Measurements from ENCODE around the gene HMCN2.
"Not testable (repeated sequence)": the region's sequence is repeated elsewhere in the genome, so short reads cannot be mapped to it uniquely, and the experiment has no call there.

HMCN2 gene

GRCh38 chr9:130432362-130432761, 166.8 kb downstream of the HMCN2 start:
- no peak for DNase-seq (ENCODE audit: low read depth)
- no peak overlapping the region for H3K4me3 ChIP-seq (ENCODE audit: low read length)
- TF ChIP-seq, protein P1, sequence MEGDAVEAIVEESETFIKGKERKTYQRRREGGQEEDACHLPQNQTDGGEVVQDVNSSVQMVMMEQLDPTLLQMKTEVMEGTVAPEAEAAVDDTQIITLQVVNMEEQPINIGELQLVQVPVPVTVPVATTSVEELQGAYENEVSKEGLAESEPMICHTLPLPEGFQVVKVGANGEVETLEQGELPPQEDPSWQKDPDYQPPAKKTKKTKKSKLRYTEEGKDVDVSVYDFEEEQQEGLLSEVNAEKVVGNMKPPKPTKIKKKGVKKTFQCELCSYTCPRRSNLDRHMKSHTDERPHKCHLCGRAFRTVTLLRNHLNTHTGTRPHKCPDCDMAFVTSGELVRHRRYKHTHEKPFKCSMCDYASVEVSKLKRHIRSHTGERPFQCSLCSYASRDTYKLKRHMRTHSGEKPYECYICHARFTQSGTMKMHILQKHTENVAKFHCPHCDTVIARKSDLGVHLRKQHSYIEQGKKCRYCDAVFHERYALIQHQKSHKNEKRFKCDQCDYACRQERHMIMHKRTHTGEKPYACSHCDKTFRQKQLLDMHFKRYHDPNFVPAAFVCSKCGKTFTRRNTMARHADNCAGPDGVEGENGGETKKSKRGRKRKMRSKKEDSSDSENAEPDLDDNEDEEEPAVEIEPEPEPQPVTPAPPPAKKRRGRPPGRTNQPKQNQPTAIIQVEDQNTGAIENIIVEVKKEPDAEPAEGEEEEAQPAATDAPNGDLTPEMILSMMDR (conservative IDR thresholded peaks at IDR 0.05; ENCODE audit: low read length) = no peak

DNA sequence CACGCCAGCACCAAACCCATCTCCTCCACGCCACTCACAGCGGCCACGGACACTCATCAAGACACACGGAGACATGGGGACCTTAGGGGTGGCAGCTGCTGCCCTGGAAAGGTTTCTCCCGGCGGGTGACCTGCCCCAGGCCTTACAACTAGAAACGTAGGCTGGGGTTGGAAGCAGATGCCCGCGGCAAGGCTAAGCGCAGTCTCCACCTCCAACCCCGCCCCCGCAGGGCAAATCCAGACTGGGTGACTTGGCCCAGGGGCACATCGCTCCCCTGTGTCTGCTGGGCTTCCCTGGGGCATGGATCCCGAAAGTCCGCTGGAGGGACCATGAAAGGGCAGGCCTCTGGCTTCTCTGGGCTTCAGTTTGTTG, 167.2 kb downstream of the HMCN2 start:
- DNase-seq (ENCODE audit: low read depth) = no peak
- TF ChIP-seq, protein P1 (conservative IDR thresholded peaks at IDR 0.05; ENCODE audit: low read length) = no peak
- H3K4me3 ChIP-seq (ENCODE audit: low read length) = no peak overlapping the region

- TF ChIP-seq, protein P1 (conservative IDR thresholded peaks at IDR 0.05; ENCODE audit: low read length) = peak; percentile 31
- H3K4me3 ChIP-seq (ENCODE audit: low read length) = peak overlapping the region; percentile 26
- DNase-seq (ENCODE audit: low read depth) = peak; percentile 55
Observed at GRCh38 chr9:130433168-130433946, 167.8 kb downstream of the HMCN2 start.

GRCh38 chr9:130433947-130434262, 168.3 kb downstream of the HMCN2 start:
- no peak for DNase-seq (ENCODE audit: low read depth)
- H3K4me3 ChIP-seq (ENCODE audit: low read length) = no peak overlapping the region
- TF ChIP-seq, protein P1 (conservative IDR thresholded peaks at IDR 0.05; ENCODE audit: low read length) = no peak

DNA sequence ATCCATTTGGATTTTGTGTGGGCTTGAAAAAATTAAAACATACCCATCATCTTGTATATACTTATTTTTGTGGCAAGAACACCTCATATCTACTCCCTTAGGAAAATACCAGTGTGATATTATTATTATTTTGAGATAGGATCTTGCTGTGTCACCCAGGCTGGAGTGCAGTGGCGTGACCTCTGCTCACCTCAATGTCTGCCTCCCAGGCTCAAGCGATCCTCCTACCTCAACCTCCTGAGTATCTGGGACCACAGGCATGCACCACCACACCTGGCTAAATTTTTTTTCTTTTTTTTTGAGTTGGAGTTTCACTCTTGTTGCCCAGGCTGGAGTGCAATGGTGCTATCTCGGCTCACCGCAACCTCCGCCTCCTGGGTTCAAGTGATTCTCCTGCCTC, 169.1 kb downstream of the HMCN2 start:
- DNase-seq (ENCODE audit: low read depth); H3K4me3 ChIP-seq (ENCODE audit: low read length): not testable (repeated sequence)

DNA sequence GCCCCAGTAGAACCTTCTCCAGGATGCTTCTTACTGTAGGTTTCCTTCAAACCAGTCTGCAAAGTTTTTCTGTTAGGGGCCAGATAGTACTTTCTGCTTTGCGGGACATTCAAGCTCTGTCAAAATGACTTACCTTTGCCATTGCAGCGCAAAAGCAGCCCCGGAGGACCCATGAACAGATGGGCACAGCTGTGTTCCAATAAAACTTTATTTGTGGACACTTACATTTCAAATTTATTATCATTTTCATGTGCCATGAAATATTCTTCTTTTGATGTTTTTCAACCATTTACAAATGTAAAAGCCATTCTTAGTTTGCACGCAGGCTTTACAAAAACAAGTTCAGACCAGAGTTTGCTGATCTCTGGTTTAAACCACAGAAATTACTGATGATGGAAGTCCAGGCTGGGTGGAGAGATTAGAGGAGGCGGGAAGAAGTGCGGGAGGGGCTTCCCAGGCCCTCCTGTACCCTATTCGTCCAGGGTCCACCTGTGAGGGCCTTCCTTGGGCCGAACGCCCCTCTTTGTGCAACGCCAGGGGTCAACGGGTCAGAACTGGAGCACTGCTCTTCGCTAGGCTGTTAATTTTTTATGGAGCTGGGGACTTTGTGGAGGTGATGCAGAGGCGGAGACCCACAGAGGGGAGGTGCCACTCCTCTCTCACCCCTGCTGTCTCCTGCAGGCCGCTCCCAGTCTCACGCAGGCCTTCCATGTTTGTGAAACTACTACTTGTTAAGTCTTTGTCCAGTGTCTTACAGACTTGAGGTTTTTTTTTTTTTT, 171.6 kb downstream of the HMCN2 start:
- TF ChIP-seq, protein P1 (conservative IDR thresholded peaks at IDR 0.05; ENCODE audit: low read length) = no peak
- no peak for DNase-seq (ENCODE audit: low read depth)
- no peak overlapping the region for H3K4me3 ChIP-seq (ENCODE audit: low read length)

GRCh38 chr9:130438382-130438981, 172.9 kb downstream of the HMCN2 start:
- TF ChIP-seq, protein P1 (conservative IDR thresholded peaks at IDR 0.05; ENCODE audit: low read length) = no peak
- no peak for DNase-seq (ENCODE audit: low read depth)
- H3K4me3 ChIP-seq (ENCODE audit: low read length) = no peak overlapping the region

Measured in AG10803 (cell line).